ENCODE results near the gene GSDME. TPM values are rescaled to one million over a fixed set of nuclear protein-coding genes. Genes with fewer than 3 reads are reported as not detected.
"Not testable (repeated sequence)": the region's sequence is repeated elsewhere in the genome, so short reads cannot be mapped to it uniquely, and the experiment has no call there.

The GSDME gene
- total RNA-seq, 1 experiment from 2014 or later: 24.4 TPM

DNA sequence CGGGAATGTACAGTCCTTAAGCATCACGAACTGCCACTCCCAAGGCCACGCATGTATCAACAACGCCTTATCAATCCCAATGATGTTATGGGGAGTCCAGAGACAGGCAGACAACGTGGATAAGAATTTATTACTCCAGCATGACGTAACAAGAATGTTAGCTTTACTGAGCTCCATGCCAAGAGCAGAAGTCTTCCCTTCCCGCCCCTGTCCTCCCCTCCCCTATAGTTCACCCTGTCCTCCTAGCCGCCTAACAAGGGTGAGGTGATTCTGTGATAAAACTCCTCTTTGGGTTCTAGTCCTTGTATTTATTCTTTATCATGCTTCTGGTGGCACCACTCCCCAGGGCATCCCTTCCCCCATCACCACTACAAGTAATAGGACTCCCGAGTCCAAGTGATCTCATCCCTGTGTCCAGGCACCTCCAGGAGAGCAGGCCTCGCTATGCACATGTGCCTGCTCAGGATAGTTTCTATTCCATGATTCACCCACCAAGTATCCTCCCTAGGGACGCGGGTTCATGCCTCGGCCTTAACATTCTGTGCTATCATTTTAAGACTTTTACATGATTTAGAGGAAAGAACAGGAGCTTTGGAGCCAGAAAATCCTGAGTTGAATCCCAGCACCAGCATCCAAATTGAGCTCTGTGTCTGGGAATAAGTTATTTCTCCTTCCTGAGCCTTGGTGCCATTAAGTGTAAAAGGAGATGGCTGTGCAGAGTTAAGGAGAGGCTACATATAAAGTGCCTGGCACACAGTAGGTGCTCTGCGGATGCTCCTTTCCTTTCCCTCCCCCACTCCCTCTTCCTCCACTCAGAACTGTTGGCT lies 15.4 kb downstream of the GSDME start:
- H3K36me3 ChIP-seq: no peaks in the 10 kb centered on the region
- H3K27me3 ChIP-seq: no peaks in the 10 kb centered on the region
- H3K9me3 ChIP-seq (replicated peaks): no peaks in the 10 kb centered on the region
- peak; percentile 63 to 75 for DNase-seq
- H3K4me3 ChIP-seq: no peak overlapping the region
- no peak overlapping the region for H3K27ac ChIP-seq
- H3K4me1 ChIP-seq: peaks cover 8% of the 10 kb centered on the region

DNA sequence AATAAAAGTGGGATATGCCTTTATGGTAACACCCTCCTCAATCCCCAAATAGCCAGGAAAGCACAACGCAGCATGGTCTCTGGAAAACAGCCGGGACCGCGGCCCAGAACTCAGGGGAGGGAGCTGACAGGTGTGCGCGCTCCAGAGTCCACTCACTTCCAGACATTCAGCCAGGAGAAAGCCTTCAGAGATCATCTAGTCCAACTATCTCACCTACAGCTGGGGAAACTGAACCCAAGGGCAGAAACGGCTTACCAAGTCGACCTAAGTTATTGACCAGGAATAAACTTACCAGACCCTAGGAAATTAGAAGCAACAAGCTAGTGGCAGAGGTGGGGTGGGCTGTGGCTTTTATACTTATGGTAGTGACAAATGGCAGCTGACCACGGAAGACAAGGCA lies 16.4 kb downstream of the GSDME start:
- Histone ChIP-seq H3K27me3 (no peaks in the 10 kb centered on the region), H3K4me3 (no peak overlapping the region), H3K27ac (no peak overlapping the region), H3K9me3 (replicated peaks) (no peaks in the 10 kb centered on the region), H3K36me3 (no peaks in the 10 kb centered on the region), H3K4me1 (peaks cover 8% of the 10 kb centered on the region)
- DNase-seq: no peak

DNA sequence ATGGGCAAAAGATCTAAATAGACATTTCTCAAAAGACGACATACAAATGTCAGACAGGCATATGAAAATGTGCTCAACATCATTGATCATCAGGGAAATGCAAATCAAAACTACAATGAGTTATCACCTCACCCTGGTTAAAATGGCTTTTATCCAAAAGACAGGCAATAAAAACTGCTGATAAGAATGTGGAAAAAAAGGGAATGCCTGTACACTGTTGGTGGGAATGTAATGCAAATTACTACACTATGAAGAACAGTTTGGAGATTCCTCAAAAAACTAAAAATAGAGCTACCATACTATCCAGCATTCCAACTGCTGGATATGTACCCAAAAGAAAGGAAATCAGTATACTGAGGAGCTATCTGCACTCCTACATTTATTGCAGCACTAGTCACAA lies 18.0 kb downstream of the GSDME start:
- Histone ChIP-seq H3K9me3 (replicated peaks) (no peaks in the 10 kb centered on the region), H3K36me3 (no peaks in the 10 kb centered on the region), H3K27ac (no peak overlapping the region), H3K4me1 (peaks cover 8% of the 10 kb centered on the region), H3K4me3 (no peak overlapping the region), H3K27me3 (no peaks in the 10 kb centered on the region)
- no peak for DNase-seq

DNA sequence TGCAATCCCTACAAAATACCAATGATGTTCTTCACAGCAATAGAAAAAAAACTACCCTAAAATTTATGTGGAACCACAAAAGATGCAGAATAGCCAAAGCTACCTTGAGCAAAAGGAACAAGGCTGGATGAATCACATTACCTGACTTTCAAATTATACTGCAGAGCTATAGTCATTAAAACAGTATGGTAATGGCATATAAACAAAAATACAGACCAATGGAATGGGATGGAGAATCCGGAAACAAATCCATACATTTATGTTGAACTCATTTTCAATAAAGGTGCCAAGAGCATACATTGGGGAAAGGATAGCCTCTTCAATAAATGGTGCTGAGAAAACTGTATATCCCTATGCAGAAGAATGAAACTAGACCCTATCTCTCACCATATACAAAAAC lies 18.7 kb downstream of the GSDME start:
- H3K4me3 ChIP-seq: no peak overlapping the region
- no peaks in the 10 kb centered on the region for H3K9me3 ChIP-seq (replicated peaks)
- no peaks in the 10 kb centered on the region for H3K27me3 ChIP-seq
- no peak for DNase-seq
- H3K27ac ChIP-seq: no peak overlapping the region
- H3K36me3 ChIP-seq: no peaks in the 10 kb centered on the region
- H3K4me1 ChIP-seq: peaks cover 8% of the 10 kb centered on the region

DNA sequence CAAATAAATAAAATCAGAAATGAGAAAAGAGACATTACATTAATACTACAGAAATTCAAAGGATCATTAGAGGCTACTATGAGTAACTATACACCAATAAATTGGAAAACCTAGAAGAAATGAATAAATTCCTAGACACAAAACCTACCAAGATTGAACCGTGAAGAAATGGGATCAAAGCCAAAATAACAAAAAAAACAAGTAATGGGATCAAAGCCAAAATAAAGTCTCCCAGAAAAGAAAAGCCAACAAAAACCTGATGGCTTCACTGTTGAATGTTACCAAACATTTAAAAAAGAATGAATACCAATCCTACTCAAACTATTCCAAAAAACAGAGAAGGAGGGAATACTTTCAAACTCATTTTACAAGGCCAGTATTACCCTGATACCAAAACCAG lies 20.0 kb downstream of the GSDME start:
- H3K4me1 ChIP-seq: peaks cover 5% of the 10 kb centered on the region
- no peaks in the 10 kb centered on the region for H3K9me3 ChIP-seq (replicated peaks)
- H3K27me3 ChIP-seq: no peaks in the 10 kb centered on the region
- H3K36me3 ChIP-seq: no peaks in the 10 kb centered on the region
- H3K4me3 ChIP-seq: no peak overlapping the region
- no peak overlapping the region for H3K27ac ChIP-seq
- no peak for DNase-seq

DNA sequence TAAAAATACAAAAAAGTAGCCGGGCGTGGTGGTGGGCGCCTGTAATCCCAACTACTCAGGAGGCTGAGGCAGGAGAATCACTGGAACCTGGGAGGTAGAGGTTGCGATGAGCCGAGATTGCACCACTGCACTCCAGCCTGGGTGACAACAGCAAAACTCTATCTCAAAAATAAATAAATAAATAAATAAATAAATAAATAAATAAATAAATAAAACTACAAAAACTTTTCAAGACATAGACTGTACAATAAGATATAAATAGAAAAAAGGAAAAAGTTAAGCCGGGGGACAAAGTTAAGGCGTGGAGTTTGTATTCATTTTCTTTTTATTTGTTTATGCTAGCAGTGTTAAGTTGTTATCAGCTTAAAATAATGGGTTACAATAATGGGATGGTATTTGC lies 21.7 kb downstream of the GSDME start:
- H3K4me1 ChIP-seq; DNase-seq; H3K36me3 ChIP-seq; H3K4me3 ChIP-seq; H3K27me3 ChIP-seq; H3K27ac ChIP-seq; H3K9me3 ChIP-seq (replicated peaks): not testable (repeated sequence)

DNA sequence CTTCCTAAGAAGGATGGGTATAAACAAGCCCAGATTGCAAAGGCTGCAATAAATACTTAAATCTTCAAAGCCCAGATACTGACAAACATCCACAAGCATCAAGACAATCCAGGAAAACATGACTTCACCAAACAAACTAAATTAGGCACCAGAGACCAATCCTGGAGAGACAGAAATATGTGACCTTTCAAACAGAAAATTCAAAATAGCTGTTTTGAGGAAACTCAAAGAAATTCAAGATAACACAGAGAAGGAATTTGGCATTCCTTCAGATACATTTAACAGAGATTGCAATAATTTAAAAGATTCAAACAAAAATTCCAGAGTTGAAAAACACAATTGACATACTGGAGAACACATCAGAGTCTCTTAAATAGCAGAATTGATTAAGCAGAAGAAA lies 23.0 kb downstream of the GSDME start:
- Histone ChIP-seq H3K27me3 (no peaks in the 10 kb centered on the region), H3K27ac (no peak overlapping the region), H3K36me3 (no peaks in the 10 kb centered on the region), H3K4me3 (no peak overlapping the region), H3K9me3 (replicated peaks) (no peaks in the 10 kb centered on the region), H3K4me1 (0 out of 2 replicates have a peak, but pooled peaks cover 2% of the 10 kb centered on the region)
- DNase-seq: no peak

DNA sequence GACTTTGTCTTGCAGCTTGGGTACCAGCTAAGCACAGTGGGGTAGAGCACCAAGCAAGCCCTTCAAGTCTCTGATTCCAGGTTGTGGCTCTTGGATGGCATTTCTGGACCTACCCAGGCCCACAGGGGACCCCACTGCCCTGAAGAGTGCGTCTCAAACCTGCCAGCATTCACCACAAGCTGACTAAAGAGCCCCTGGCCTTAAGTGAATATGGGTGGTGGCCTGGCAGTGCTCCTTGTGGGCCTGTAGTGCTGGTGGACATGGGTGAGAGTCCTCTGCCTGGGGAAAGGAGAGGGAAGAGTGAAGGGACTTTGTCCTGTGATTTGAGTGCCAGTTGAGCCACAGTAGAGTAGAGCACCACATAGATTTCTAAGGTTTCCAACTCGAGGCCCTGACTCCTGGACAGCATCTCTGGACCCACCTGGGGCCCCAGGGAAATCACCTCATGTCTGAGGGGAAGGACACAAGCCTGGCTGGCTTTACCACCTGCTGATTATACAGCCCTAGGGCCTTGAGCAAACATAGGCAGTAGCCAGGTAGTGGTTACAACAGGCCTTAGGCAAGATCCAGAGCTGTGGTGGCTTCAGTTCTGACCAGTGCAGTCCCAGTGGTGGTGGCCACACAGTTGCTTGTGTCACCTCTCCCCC lies 23.7 kb downstream of the GSDME start:
- DNase-seq: no peak
- no peak overlapping the region for H3K4me3 ChIP-seq
- no peaks in the 10 kb centered on the region for H3K9me3 ChIP-seq (replicated peaks)
- H3K27me3 ChIP-seq: no peaks in the 10 kb centered on the region
- H3K36me3 ChIP-seq: no peaks in the 10 kb centered on the region
- 0 out of 2 replicates have a peak, but pooled peaks cover 2% of the 10 kb centered on the region for H3K4me1 ChIP-seq
- H3K27ac ChIP-seq: no peak overlapping the region

DNA sequence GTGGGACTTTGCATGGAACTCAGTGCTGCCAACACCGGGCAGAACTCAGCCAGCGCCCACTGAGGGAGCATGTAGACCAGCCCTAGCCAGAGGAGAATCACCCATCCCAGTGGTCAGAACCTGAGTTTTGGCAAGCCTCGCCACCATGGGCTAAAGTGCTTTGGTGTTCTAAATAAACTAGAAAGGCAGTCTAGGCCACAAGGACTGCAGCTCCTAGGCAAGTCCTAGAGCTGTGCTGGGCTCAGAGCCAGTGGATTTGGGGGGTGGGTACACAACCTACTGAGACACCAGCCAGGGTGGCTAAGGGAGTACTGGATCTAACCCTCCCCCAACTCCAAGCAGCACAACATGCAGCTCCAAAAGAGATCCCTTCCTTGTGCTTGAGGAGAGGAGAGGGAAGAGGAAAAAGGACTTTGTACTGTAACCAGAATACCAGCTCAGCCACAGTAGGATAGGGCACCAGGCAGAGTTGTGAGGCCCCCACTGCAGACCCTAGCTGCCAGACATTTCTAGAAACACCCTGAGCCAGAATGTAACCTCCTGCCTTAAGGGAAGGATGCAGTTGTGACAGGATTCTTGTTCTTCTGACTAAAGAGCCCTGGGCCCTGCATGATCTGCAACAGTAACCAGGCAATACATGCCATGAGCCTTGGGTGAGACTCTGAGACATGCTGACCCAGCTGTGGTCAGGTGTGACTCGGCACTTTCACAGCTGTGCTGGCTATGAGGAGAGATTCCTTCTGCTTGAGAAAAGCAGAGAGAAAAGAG lies 24.4 kb downstream of the GSDME start:
- Histone ChIP-seq H3K4me3 (no peak overlapping the region), H3K9me3 (replicated peaks) (no peaks in the 10 kb centered on the region), H3K36me3 (no peaks in the 10 kb centered on the region), H3K4me1 (0 out of 2 replicates have a peak, but pooled peaks cover 2% of the 10 kb centered on the region), H3K27me3 (no peaks in the 10 kb centered on the region), H3K27ac (no peak overlapping the region)
- peak in 1 of 2 experiments; percentile 30 for DNase-seq

DNA sequence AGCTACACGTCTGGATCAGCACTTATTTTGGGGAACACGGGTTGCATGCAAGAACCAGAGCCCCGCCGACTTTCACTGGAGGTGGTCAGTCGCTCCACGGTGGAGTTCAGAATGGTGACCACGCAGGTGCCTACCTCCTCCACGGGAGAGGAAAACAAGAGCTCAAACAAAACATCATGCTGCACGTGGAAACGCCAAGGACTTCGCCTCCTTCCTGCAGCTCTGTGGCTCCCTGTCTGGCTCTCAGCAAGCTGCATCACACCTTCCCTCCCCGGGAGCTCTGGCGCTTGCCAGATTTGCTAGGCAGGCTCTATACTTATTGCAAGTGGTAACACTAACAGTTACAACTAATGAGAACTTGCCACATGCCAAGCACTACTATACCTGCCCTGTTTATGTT lies 26.0 kb downstream of the GSDME start:
- no peaks in the 10 kb centered on the region for H3K36me3 ChIP-seq
- no peak overlapping the region for H3K27ac ChIP-seq
- H3K9me3 ChIP-seq (replicated peaks): no peaks in the 10 kb centered on the region
- no peak overlapping the region for H3K4me3 ChIP-seq
- H3K27me3 ChIP-seq: no peaks in the 10 kb centered on the region
- DNase-seq: no peak
- no peaks in the 10 kb centered on the region for H3K4me1 ChIP-seq

DNA sequence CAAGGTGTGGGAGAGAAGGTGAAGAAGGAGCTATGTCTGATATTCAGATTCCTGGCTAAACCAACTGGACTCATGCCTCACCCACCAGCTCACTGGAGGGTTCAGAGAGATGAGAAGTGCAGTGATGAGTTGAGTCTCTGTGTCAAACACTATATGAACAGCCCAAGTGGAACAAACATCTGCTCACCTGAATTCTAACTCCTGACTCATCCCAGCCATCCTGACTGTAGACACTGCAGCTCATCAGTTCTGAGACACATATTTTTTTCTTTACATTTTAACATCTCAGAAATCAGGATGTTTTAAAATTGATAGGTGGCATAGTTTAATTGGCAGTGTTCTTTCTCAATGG lies 27.3 kb downstream of the GSDME start:
- H3K9me3 ChIP-seq (replicated peaks): no peaks in the 10 kb centered on the region
- no peaks in the 10 kb centered on the region for H3K4me1 ChIP-seq
- H3K4me3 ChIP-seq: no peak overlapping the region
- no peaks in the 10 kb centered on the region for H3K36me3 ChIP-seq
- H3K27ac ChIP-seq: no peak overlapping the region
- H3K27me3 ChIP-seq: no peaks in the 10 kb centered on the region
- no peak for DNase-seq

DNA sequence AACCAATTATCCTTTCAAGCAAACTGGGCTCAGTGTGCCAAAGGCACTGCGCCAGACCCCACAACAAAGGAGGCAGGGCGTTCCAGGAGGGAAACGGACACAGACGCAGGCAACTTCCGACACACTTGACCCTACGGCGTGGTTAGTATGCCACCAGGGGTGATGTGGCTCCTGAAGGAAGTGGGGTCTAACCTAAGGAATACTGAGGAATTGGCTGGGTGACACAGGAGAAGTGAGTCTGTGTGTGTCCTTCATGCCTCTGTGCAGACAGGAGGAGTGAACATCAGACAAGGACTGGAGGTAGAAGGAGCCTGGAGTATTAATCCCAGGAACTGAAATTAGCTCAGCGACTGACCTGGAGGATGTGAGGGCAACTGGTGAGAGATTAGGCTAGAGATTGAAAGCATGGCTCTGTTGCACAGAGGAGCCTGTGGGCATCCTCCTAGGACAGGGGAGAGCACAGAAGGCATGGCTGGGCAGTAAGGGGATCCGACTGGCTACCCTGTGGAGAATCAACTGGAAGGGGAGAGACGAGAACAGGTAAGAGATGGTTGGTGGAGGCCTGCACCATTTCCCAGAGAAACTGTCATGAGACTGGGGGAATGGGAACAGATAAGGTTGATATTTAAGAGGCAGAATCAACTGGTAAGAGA lies 27.8 kb downstream of the GSDME start:
- H3K27ac ChIP-seq: no peak overlapping the region
- no peak for DNase-seq
- H3K4me1 ChIP-seq: no peaks in the 10 kb centered on the region
- no peaks in the 10 kb centered on the region for H3K36me3 ChIP-seq
- H3K9me3 ChIP-seq (replicated peaks): no peaks in the 10 kb centered on the region
- no peak overlapping the region for H3K4me3 ChIP-seq
- H3K27me3 ChIP-seq: no peaks in the 10 kb centered on the region

DNA sequence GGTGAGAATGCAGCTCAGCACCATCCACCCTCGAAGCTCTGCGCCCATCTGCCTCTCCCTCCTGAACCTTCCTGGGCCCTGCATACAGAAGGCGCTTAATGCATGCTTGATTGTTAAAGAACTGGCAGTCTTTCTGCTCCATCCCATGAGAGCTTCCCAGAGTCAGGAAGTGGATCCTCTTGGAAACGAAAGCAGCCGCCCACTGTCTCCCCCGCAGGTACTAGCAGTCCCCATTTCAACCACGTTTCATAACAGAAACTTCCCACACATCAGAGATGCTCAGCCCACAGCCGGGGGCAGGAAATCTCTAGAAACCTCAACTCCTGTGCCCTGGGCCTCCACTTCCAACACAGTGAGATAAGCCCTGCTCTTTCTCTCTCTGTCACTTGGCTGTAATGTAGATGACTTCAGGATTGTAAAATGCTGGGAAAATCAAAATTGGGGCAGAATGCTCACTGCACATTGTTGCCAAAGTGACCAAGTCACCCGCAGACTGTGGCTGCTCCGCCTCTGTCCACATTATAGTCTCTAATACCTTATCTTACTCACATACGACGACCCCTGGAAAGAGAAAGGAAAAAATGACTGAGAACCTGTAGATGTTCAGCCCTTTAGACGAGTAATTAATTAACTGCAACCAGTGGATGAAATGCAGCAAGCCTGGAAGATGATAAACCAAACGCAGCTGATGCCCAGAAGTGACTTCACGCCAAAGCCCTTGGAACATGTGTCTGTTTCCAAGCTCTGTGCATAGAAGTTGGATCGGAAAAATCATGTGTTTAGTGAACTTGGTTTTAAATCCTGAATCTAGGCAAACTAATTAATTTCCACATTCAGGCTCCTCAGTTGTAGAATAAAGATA lies 28.5 kb downstream of the GSDME start:
- Histone ChIP-seq H3K4me1 (no peaks in the 10 kb centered on the region), H3K9me3 (replicated peaks) (no peaks in the 10 kb centered on the region), H3K27me3 (no peaks in the 10 kb centered on the region), H3K4me3 (no peak overlapping the region), H3K36me3 (no peaks in the 10 kb centered on the region), H3K27ac (no peak overlapping the region)
- no peak for DNase-seq

DNA sequence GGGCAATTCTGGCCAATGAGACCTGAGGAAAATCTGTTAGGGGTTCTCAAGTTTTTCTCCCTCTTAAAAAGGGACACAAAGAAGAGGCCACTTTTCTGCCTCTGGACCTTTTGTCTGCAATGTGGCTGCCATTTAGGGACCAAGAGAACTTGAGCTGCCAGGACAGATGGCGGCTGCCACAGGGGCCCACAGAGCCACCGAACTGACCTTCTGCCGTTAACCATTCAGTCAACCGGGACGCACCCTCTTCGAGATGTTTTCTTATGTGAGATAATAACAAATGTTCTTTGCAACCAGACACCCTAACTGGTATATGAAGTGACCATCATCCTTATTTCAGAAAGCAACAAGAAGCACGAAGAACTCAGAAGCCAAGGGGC lies 29.2 kb downstream of the GSDME start:
- no peaks in the 10 kb centered on the region for H3K9me3 ChIP-seq (replicated peaks)
- no peak for DNase-seq
- H3K4me1 ChIP-seq: no peaks in the 10 kb centered on the region
- no peak overlapping the region for H3K4me3 ChIP-seq
- H3K27me3 ChIP-seq: no peaks in the 10 kb centered on the region
- H3K36me3 ChIP-seq: no peaks in the 10 kb centered on the region
- H3K27ac ChIP-seq: no peak overlapping the region

Measured in SJCRH30 (cell line).